Epithelial cell of umbilical artery (primary cell): ENCODE results near the gene C11orf91. TPM values are rescaled to one million over a fixed set of nuclear protein-coding genes. Genes with fewer than 3 reads are reported as not detected.

Experiments used
- total RNA-seq: library from RNA; depleted of rRNA; stranded (reverse); fragments of >200 nt; gene quantifications from 2 replicates; pipeline ENCODE4 v1.2.3, GENCODE V29; 2014

The C11orf91 gene, protein sequence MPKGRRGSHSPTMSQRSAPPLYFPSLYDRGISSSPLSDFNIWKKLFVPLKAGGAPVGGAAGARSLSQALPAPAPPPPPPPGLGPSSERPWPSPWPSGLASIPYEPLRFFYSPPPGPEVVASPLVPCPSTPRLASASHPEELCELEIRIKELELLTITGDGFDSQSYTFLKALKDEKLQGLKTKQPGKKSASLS
- 0.32 TPM in 1 of 2 replicates, not detected in the other for total RNA-seq

DNA sequence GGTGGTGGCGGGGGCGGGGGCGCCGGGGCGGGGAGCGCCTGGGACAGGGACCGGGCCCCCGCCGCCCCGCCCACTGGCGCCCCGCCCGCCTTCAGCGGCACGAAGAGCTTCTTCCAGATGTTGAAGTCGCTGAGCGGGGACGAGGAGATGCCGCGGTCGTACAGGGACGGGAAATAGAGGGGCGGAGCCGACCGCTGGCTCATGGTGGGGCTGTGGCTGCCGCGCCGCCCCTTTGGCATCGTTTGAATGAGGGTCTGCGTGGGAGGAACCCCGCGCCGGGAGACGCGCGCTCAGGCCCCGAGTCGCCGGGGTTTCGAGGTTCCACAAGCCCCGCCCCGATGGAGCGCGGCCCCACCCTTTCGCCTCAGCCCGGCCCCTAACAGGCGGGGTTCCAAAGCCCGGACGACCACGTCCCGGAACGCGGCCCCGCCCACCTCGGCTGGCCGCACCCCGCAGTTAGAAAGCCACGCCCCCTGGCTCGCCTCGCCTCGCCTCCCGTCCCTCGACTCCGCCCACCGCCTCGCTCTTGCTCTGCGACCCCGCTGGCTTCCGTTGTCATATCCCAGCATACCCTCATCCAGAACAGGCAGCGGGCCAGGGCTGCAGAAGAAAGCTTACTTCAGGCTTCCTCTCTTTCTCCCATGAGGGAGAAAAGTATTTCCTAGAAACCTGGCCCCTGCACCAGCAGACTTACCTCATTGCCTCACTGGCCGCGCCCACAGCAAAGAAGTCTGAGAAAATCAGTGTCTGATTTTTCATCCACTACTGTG is at the start of gene C11orf91:
C11orf91 (minus strand) TSS at position 325 of the 770 bp plus-strand sequence; CDS start at position 239, 86 bp downstream.

DNA sequence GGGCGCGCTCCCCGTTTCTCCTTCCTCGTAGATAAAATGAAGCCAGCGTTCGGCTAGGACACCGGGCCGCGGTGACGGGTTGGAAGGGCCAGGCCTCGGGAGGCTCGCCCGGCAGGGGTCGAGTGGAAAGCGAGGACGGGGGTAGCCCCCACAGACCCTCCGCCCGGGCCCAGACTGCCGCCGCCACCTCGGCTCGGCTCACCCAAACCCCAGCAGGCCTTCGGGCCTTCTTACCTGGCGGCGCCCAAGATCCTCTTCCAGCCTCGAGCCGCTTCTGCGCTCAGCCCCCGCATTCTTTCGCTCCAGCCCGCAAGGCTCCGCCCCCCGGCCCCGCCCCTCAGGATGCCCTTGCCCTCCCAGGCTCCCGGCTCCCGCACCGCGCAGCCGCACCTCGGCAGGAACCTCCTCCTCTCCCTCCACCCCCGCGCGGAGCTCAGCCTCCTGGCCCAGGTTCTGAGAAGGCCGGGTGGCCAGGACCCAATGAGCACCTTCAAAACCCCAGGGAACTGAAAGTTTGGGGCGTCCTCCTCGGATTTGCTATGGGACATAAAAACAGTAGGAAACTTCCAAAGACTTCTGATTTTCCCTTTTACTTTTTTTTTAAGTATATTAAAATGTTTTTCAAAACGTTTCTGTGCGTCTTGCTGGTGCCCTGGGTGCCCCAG is 35.7 kb upstream of the C11orf91 start, which contains the start of gene CD59:
CD59 (minus strand) TSS at position 276 of the 665 bp plus-strand sequence. CDS start 13,978 bp downstream, outside the sequence.

Other genes starting within 250 kb of the C11orf91 start
- gene CD59, start 35.6 kb upstream of the C11orf91 start, total RNA-seq = 971 and 1,074 TPM in 2 replicates
- 26.6 and 43.6 TPM in 2 replicates for gene FBXO3, start 73.7 kb upstream of the C11orf91 start, total RNA-seq
- gene LMO2, start 191.2 kb upstream of the C11orf91 start, total RNA-seq = 27.0 and 42.7 TPM in 2 replicates